GM08714 (cell line): ENCODE data around the gene LITAFD.
A peak's percentile ranks its signal among the peaks of the same experiment; 100 is the strongest.
"Not testable (repeated sequence)": the region's sequence is repeated elsewhere in the genome, so short reads cannot be mapped to it uniquely, and the experiment has no call there.

Experiments
- H3K4me3 ChIP-seq: fragments of 200-500 bp; sonication (Bioruptor generic); 2 replicates; pipeline ENCODE4 v1.5.1; 2014; ENCODE audit warnings: mild to moderate bottlenecking, low read length, inconsistent platforms
- ZNF274 ChIP-seq: IDR thresholded peaks from 2 replicates; pipeline ENCODE4 v1.6.1; 2012; ENCODE audit warnings: mild to moderate bottlenecking, low read depth, low read length

The LITAFD gene

GRCh38 chr16:8864480-8865110 is 17.6 kb upstream of the LITAFD start:
- TF ChIP-seq ZNF274 = no peak
- H3K4me3 ChIP-seq = no peak overlapping the region

GRCh38 chr16:8865145-8865882 is 16.8 kb upstream of the LITAFD start:
- TF ChIP-seq ZNF274 = no peak
- H3K4me3 ChIP-seq = no peak overlapping the region

- H3K4me3 ChIP-seq = peak overlapping the region; percentile 87; the same call in 1 of the 2 replicates
- no peak for TF ChIP-seq ZNF274
Observed at GRCh38 chr16:8866118-8866883, 15.8 kb upstream of the LITAFD start.

GRCh38 chr16:8866884-8867215 is 15.3 kb upstream of the LITAFD start:
- TF ChIP-seq ZNF274 = no peak

GRCh38 chr16:8867216-8867931 is 14.8 kb upstream of the LITAFD start:
- TF ChIP-seq ZNF274 = no peak
- H3K4me3 ChIP-seq = peak overlapping the region; percentile 87

More at GRCh38 chr16:8866884-8867215, 15.3 kb upstream of the LITAFD start:
- H3K4me3 ChIP-seq = peak overlapping the region; percentile 87; the same call in 1 of the 2 replicates

GRCh38 chr16:8867932-8868415 is 14.2 kb upstream of the LITAFD start:
- no peak for TF ChIP-seq ZNF274
- H3K4me3 ChIP-seq = peak overlapping the region; percentile 87

GRCh38 chr16:8868416-8869211 is 13.5 kb upstream of the LITAFD start, which contains the start of gene CARHSP1:
Gene CARHSP1 (minus strand): TSS chr16:8869006. CDS start chr16:8859328, 9,678 bp downstream.
- H3K4me3 ChIP-seq = peak within 1 kb of the TSS; percentile 87
- no peak for TF ChIP-seq ZNF274

- peak overlapping the region; percentile 62; the same call in 1 of the 2 replicates for H3K4me3 ChIP-seq
Observed at GRCh38 chr16:8869212-8869987, 12.8 kb upstream of the LITAFD start.

GRCh38 chr16:8869988-8870241 is 12.2 kb upstream of the LITAFD start:
- H3K4me3 ChIP-seq = not testable (repeated sequence)

More at GRCh38 chr16:8869212-8869987, 12.8 kb upstream of the LITAFD start:
- TF ChIP-seq ZNF274 = no peak

GRCh38 chr16:8872071-8872470 is 10.1 kb upstream of the LITAFD start:
- no peak for TF ChIP-seq ZNF274
- no peak overlapping the region for H3K4me3 ChIP-seq

- no peak overlapping the region for H3K4me3 ChIP-seq
- TF ChIP-seq ZNF274 = no peak
Observed at GRCh38 chr16:8872967-8873865, 8.9 kb upstream of the LITAFD start.

- not testable (repeated sequence) for H3K4me3 ChIP-seq
Observed at GRCh38 chr16:8873866-8874195, 8.3 kb upstream of the LITAFD start.
